Fibroblast of the aortic adventitia (primary cell): ENCODE data around the gene THBD. TPM values are rescaled to one million over a fixed set of nuclear protein-coding genes. Genes with fewer than 3 reads are reported as not detected.

Experiments
- DNase-seq: peaks from one replicate; pipeline ENCODE4 v3.0.0-alpha.2; 2010; ENCODE audit warnings: low read depth
- H3K4me3 ChIP-seq: 2 replicates; pipeline ENCODE4 v1.5.1; 2011; ENCODE audit warnings: low read depth, mild to moderate bottlenecking, control low read depth, low read length, moderate library complexity
- CTCF ChIP-seq: IDR thresholded peaks from 2 replicates; pipeline ENCODE4 v1.5.1; 2011; ENCODE audit warnings: mild to moderate bottlenecking, low read length, control low read depth, inconsistent platforms; ENCODE audit not compliant: insufficient read depth
- total RNA-seq: library from RNA; depleted of rRNA; stranded (reverse); fragments of >200 nt; gene quantifications from 2 replicates; pipeline ENCODE4 v1.2.3, GENCODE V29; 2012; ENCODE audit warnings: low replicate concordance

THBD gene
- total RNA-seq, 1 donor: 128 TPM

GRCh38 chr20:23084845-23085365, 35.4 kb upstream of the THBD start:
- DNase-seq: no peak
- no peak overlapping the region for H3K4me3 ChIP-seq
- TF ChIP-seq CTCF: no peak

- H3K4me3 ChIP-seq: no peak overlapping the region
- no peak for DNase-seq
- TF ChIP-seq CTCF: no peak
These were observed 34.9 kb upstream of the THBD start for GRCh38 chr20:23084282-23084844.

- no peak overlapping the region for H3K4me3 ChIP-seq
- DNase-seq: no peak
- no peak for TF ChIP-seq CTCF
These were observed 34.2 kb upstream of the THBD start for GRCh38 chr20:23083553-23084220.

- DNase-seq: no peak
- TF ChIP-seq CTCF: no peak
- no peak overlapping the region for H3K4me3 ChIP-seq
These were observed 33.5 kb upstream of the THBD start for GRCh38 chr20:23082846-23083552.

- DNase-seq: no peak
- no peak overlapping the region for H3K4me3 ChIP-seq
- TF ChIP-seq CTCF: no peak
These were observed 31.9 kb upstream of the THBD start for GRCh38 chr20:23081263-23081819.

DNA sequence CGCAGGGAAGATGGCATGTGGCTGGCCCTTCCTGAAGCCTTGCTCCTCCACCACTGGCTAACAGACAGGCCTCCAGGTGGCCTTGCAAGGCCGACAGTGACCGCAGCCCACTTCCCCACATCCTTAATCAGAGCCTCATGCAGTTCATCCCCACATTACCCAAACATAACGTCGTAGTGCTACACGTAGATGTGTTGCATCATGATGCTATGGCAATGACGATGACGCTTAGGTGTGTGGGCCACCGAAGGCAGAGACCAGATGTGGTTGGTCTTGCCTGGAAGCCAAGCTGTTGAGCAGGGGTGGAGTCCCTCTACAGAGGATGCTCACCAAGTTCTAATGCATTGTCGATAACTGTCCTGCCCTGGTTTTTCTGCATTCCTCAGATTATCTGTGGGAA, 31.0 kb upstream of the THBD start:
- TF ChIP-seq CTCF: no peak
- no peak for DNase-seq
- no peak overlapping the region for H3K4me3 ChIP-seq
